CD4-positive, alpha-beta T cell (primary cell): Measurements from ENCODE around the gene PRL. TPM values are rescaled to one million over a fixed set of nuclear protein-coding genes. Genes with fewer than 3 reads are reported as not detected.

Source experiments
- ATAC-seq: fragments of 200-7000 bp; cut with Tn5 transposase; one replicate; pipeline ENCODE4 v1.10.0; 2022; ENCODE audit warnings: mild to moderate bottlenecking; ENCODE audit not compliant: poor library complexity
- CTCF ChIA-PET: fragments of 350-600 bp; sonication (Branson Sonifier 250); formaldehyde crosslinking; loops from one replicate; lab custom pipeline; 2021; ENCODE audit warnings: antibody characterized with exemption, inconsistent platforms; lab: Charles Lee
- POLR2A ChIA-PET: fragments of 350-600 bp; sonication (Branson Sonifier 250); formaldehyde crosslinking; loops from one replicate; lab custom pipeline; 2021; ENCODE audit warnings: antibody characterized with exemption, inconsistent platforms; lab: Charles Lee
- DNase-seq, 14 experiments: peaks; one replicate each; pipeline ENCODE4 v3.0.0-alpha.2; 2013 to 2020; ENCODE audit warnings: mixed read lengths in 2 of 14
- H3K27ac ChIP-seq, 2 donors: one replicate each; pipeline versions ENCODE4 v1.5.1 to v1.7.0; 2013; ENCODE audit warnings: low read length in 2 of 2, low read depth in 1 of 2, mild to moderate bottlenecking in 1 of 2
- H3K27me3 ChIP-seq, 2 experiments: 1 replicate in 1 of 2; 2 replicates in 1 of 2; pipeline versions ENCODE4 v1.6.1 to v1.7.0; 2013; ENCODE audit warnings: low read length in 2 of 2, control low read depth in 1 of 2, mild to moderate bottlenecking in 1 of 2, moderate library complexity in 1 of 2; ENCODE audit not compliant: insufficient read depth in 2 of 2, control insufficient read depth in 1 of 2
- H3K36me3 ChIP-seq: one replicate; pipeline ENCODE4 v1.6.1; 2013; ENCODE audit warnings: low read length, control low read depth; ENCODE audit not compliant: insufficient read depth
- H3K4me1 ChIP-seq: one replicate; pipeline ENCODE4 v1.6.1; 2013; ENCODE audit warnings: low read length, control low read depth; ENCODE audit not compliant: insufficient read depth
- H3K4me3 ChIP-seq: one replicate; pipeline ENCODE4 v1.5.1; 2013; ENCODE audit warnings: mild to moderate bottlenecking, low read length, moderate library complexity
- H3K9me3 ChIP-seq, 2 experiments: 1 replicate in 1 of 2; 2 replicates in 1 of 2; pipeline versions ENCODE4 v1.6.1 to v1.7.0; 2013; ENCODE audit warnings: low read length in 2 of 2, mild to moderate bottlenecking in 2 of 2, control low read depth in 1 of 2, moderate library complexity in 1 of 2; ENCODE audit not compliant: control insufficient read depth in 1 of 2, insufficient read depth in 1 of 2
- H3K27ac Mint-ChIP-seq: one replicate; pipeline ENCODE4 v1.8.0; 2020; ENCODE audit warnings: mixed read lengths
- H3K27me3 Mint-ChIP-seq: one replicate; pipeline ENCODE4 v1.8.0; 2021; ENCODE audit warnings: mixed read lengths
- H3K36me3 Mint-ChIP-seq: one replicate; pipeline ENCODE4 v1.8.0; 2021; ENCODE audit warnings: low read depth, mixed read lengths
- H3K4me1 Mint-ChIP-seq: one replicate; pipeline ENCODE4 v1.8.0; 2021; ENCODE audit warnings: low read depth, mixed read lengths
- H3K4me3 Mint-ChIP-seq: one replicate; pipeline ENCODE4 v1.8.0; 2020; ENCODE audit warnings: mild to moderate bottlenecking, mixed read lengths
- H3K9me3 Mint-ChIP-seq: one replicate; pipeline ENCODE4 v1.8.0; 2020; ENCODE audit warnings: mixed read lengths
- CTCF ChIP-seq: fragments of 200-600 bp; IDR thresholded peaks from one replicate; pipeline ENCODE4 v1.8.0; 2022; ENCODE audit warnings: antibody characterized with exemption, mild to moderate bottlenecking
- intact Hi-C, 2 experiments: fragments of 100-400 bp; cut with DNase I in 1 of 2; cut with micrococcal nuclease in 1 of 2; formaldehyde crosslinking; loops; one replicate each; pipeline versions ENCODE4 v1.15.1 to v1.9.0; 2023 to 2025; cut with DNase I, micrococcal nuclease
- total RNA-seq, 174 experiments: library from RNA in 2 of 174; stranded (reverse) in 2 of 174; gene quantifications; one replicate each; pipeline ENCODE4 v1.2.3 and lab custom pipeline; 2021 to 2026

The PRL gene
- total RNA-seq, 2 experiments from 2014 or later: not detected

DNA sequence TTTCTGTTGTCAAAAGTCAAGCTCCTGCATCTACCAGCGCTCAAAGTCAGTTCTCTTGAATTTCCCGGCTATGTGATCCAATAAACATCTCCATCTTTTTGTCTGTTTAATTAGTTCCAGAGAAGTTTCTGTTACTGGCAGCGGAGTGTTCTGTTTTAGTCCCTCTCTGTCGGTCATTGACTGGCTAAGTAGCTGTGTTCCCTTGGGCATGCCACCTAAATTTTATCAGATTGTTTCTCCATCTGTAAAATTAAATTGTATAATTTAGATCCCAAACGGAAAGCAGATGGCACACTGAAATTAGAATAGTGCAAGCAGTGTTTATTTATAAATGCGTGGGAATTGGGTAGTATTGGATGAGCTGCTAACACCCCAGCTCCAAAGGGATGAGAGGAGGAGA lies 29.7 kb upstream of the PRL start:
- ChIA-PET CTCF (no interaction called here), POLR2A (no interaction called here)
- Mint-ChIP-seq H3K27me3 (no peaks in the 10 kb centered on the region), H3K27ac (no peak overlapping the region), H3K4me1 (no peaks in the 10 kb centered on the region), H3K9me3 (no peaks in the 10 kb centered on the region), H3K36me3 (no peaks in the 10 kb centered on the region), H3K4me3 (no peak overlapping the region)
- H3K27me3 ChIP-seq: no peaks in the 10 kb centered on the region
- no peaks in the 10 kb centered on the region for H3K4me1 ChIP-seq
- H3K27ac ChIP-seq: no peak overlapping the region
- no peak for DNase-seq
- H3K36me3 ChIP-seq: no peaks in the 10 kb centered on the region
- ATAC-seq: no peak
- peaks cover 0 to 5% of the 10 kb centered on the region in 2 experiments for H3K9me3 ChIP-seq
- no peak for TF ChIP-seq CTCF
- intact Hi-C loops: no loop called here
- no peak overlapping the region for H3K4me3 ChIP-seq

DNA sequence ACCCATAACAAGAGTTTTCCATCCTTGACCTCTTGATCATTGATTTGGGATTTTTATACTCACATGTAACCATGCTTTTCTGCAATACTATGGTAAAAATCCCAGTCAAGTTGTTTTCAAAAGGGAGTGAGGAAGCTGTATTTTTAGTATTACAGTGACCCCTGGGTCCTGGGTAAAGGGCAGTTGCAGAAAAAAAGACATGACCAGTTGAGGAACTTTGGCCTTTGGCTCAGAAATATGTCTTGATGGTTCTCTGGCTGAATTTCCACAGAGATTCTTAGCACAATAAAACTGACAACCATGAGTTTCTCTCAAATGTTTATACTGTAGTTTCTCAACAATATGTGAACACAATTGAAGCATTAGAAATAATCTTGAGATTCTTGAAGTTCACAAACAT lies 28.6 kb upstream of the PRL start:
- Histone ChIP-seq H3K27me3 (no peaks in the 10 kb centered on the region), H3K9me3 (peaks cover 0 to 2% of the 10 kb centered on the region in 2 experiments), H3K36me3 (no peaks in the 10 kb centered on the region), H3K4me1 (no peaks in the 10 kb centered on the region), H3K27ac (no peak overlapping the region), H3K4me3 (no peak overlapping the region)
- intact Hi-C loops: no loop called here
- no peak overlapping the region for H3K27ac Mint-ChIP-seq
- ChIA-PET CTCF (no interaction called here), POLR2A (no interaction called here)
- H3K4me1 Mint-ChIP-seq: no peaks in the 10 kb centered on the region
- DNase-seq: no peak
- no peak for TF ChIP-seq CTCF
- no peaks in the 10 kb centered on the region for H3K27me3 Mint-ChIP-seq
- no peaks in the 10 kb centered on the region for H3K36me3 Mint-ChIP-seq
- H3K4me3 Mint-ChIP-seq: no peak overlapping the region
- ATAC-seq: no peak
- no peaks in the 10 kb centered on the region for H3K9me3 Mint-ChIP-seq

- Histone ChIP-seq H3K9me3 (peaks cover 0 to 2% of the 10 kb centered on the region in 2 experiments), H3K4me3 (no peak overlapping the region), H3K27me3 (no peaks in the 10 kb centered on the region), H3K27ac (no peak overlapping the region), H3K4me1 (no peaks in the 10 kb centered on the region), H3K36me3 (no peaks in the 10 kb centered on the region)
- ChIA-PET CTCF (no interaction called here), POLR2A (no interaction called here)
- Mint-ChIP-seq H3K27ac (no peak overlapping the region), H3K4me1 (no peaks in the 10 kb centered on the region), H3K27me3 (no peaks in the 10 kb centered on the region), H3K36me3 (no peaks in the 10 kb centered on the region), H3K9me3 (no peaks in the 10 kb centered on the region), H3K4me3 (no peak overlapping the region)
- no peak for ATAC-seq
- intact Hi-C loops: no loop called here
- no peak for TF ChIP-seq CTCF
- DNase-seq: no peak
Observed at GRCh38 chr6:22323848-22324247, 27.0 kb upstream of the PRL start.
